ENCODE measurements around the gene OBSCN. TPM values are rescaled to one million over a fixed set of nuclear protein-coding genes. Genes with fewer than 3 reads are reported as not detected.

Gene OBSCN
- total and polyA plus RNA-seq, 12 donors: 176 to 639 (median 407) TPM

GRCh38 chr1:228378090-228378872, 170.4 kb downstream of the OBSCN start:
- WGBS, 2 donors: 24 to 36% methylated on average over 65 to 69 of the region's 73 CpGs
- no peaks in the 10 kb centered on the region for H3K9me3 ChIP-seq
- TF ChIP-seq, protein P1, sequence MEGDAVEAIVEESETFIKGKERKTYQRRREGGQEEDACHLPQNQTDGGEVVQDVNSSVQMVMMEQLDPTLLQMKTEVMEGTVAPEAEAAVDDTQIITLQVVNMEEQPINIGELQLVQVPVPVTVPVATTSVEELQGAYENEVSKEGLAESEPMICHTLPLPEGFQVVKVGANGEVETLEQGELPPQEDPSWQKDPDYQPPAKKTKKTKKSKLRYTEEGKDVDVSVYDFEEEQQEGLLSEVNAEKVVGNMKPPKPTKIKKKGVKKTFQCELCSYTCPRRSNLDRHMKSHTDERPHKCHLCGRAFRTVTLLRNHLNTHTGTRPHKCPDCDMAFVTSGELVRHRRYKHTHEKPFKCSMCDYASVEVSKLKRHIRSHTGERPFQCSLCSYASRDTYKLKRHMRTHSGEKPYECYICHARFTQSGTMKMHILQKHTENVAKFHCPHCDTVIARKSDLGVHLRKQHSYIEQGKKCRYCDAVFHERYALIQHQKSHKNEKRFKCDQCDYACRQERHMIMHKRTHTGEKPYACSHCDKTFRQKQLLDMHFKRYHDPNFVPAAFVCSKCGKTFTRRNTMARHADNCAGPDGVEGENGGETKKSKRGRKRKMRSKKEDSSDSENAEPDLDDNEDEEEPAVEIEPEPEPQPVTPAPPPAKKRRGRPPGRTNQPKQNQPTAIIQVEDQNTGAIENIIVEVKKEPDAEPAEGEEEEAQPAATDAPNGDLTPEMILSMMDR (IDR thresholded peaks at IDR 0.05): peak in 8 of 9 donors; percentile 27 to 63 (median 50)
- peaks cover 0 to 28% (median 0%) of the 10 kb centered on the region in 7 donors for H3K27me3 ChIP-seq
- intact Hi-C loops (cut with DNase I): no loop called here
- DNase-seq (peak; percentile 61 to 76), ATAC-seq (peak in 7 of 8 donors; percentile 11 to 67 (median 38))
- H3K4me3 ChIP-seq: peak overlapping the region; percentile 14 to 63 (median 52)
- peaks cover 10 to 43% (median 30%) of the 10 kb centered on the region in 9 donors for H3K4me1 ChIP-seq
- H3K36me3 ChIP-seq: peaks cover 0 to 36% (median 0%) of the 10 kb centered on the region in 9 donors
- peak overlapping the region in 6 of 10 donors; percentile 4 to 63 (median 46) for H3K27ac ChIP-seq

GRCh38 chr1:228378873-228379460, 171.1 kb downstream of the OBSCN start:
- ATAC-seq (peak in 1 of 8 donors; percentile 0), DNase-seq (peak in 1 of 2 donors; percentile 35)
- 30 to 33% methylated on average over 48 of the region's 48 CpGs for WGBS, 2 donors
- Histone ChIP-seq H3K36me3 (peaks cover 0 to 36% (median 0%) of the 10 kb centered on the region in 9 donors), H3K27ac (peak overlapping the region in 4 of 10 donors; percentile 12 to 63 (median 50)), H3K4me3 (peak overlapping the region; percentile 14 to 63 (median 52)), H3K27me3 (peaks cover 0 to 28% (median 0%) of the 10 kb centered on the region in 7 donors), H3K9me3 (no peaks in the 10 kb centered on the region), H3K4me1 (peaks cover 10 to 38% (median 25%) of the 10 kb centered on the region in 9 donors)
- TF ChIP-seq, protein P1 (IDR thresholded peaks at IDR 0.05): peak in 1 of 9 donors; percentile 4
- intact Hi-C loops (cut with DNase I): no loop called here

DNA sequence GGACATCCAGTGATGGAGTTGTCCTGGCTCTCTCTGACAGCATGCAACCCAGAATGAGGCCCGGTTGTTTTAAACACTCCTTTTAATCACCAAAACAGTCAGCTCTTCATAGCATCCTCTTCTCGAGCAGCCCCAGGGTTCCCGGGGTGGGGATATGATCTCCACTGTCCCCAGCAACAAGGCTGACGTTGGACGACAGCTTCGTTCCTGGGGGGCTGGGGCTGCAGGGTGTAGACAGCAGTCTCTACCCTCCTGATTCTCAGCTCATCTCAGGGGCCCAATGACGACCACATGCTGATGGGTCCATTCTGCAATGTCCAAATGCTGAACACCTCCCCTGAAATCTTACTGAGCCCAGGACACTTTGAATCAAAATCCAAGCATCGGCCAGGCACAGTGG, 171.8 kb downstream of the OBSCN start:
- intact Hi-C loops (cut with DNase I): no loop called here
- ATAC-seq: no peak
- H3K27ac ChIP-seq: no peak overlapping the region
- peaks cover 7 to 31% (median 19%) of the 10 kb centered on the region in 9 donors for H3K4me1 ChIP-seq
- 79 to 82% methylated on average over 8 of the region's 8 CpGs for WGBS, 2 donors
- peaks cover 0 to 28% (median 0%) of the 10 kb centered on the region in 7 donors for H3K27me3 ChIP-seq
- H3K36me3 ChIP-seq: peaks cover 0 to 36% (median 0%) of the 10 kb centered on the region in 9 donors
- H3K4me3 ChIP-seq: no peak overlapping the region
- DNase-seq: no peak
- TF ChIP-seq, protein P1 (IDR thresholded peaks at IDR 0.05): no peak
- no peaks in the 10 kb centered on the region for H3K9me3 ChIP-seq

DNA sequence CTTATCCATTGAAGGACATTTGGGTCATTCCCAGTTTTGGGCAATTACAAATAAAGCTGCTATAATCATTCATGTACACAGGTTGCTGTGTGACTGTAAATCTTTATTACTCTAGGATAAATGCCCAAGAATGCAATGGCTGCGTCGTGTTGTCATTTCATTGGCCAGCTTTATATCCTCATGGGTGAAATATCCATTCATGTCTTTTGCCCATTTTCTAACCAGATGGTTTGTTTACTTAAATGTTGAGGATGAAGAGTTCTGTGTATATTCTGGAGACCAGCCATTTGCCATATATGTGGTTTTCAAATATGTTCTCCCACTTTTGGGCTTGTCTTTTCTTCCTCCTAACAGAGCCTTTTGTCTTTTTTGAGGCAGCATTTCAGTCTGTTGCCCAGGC, 173.5 kb downstream of the OBSCN start:
- Histone ChIP-seq H3K4me1 (peaks cover 0 to 15% (median 13%) of the 10 kb centered on the region in 9 donors), H3K4me3 (no peak overlapping the region), H3K27ac (no peak overlapping the region), H3K27me3 (peaks cover 0 to 28% (median 0%) of the 10 kb centered on the region in 7 donors), H3K36me3 (peaks cover 0 to 24% (median 0%) of the 10 kb centered on the region in 9 donors), H3K9me3 (no peaks in the 10 kb centered on the region)
- intact Hi-C loops (cut with DNase I): no loop called here
- DNase-seq: no peak
- 91 to 95% methylated on average over 2 of the region's 2 CpGs for WGBS, 2 donors
- TF ChIP-seq, protein P1 (IDR thresholded peaks at IDR 0.05): no peak
- ATAC-seq: no peak
